ENCODE data around the gene CAST. TPM values are rescaled to one million over a fixed set of nuclear protein-coding genes. Genes with fewer than 3 reads are reported as not detected.
"Not testable (repeated sequence)": the region's sequence is repeated elsewhere in the genome, so short reads cannot be mapped to it uniquely, and the experiment has no call there.

Gene CAST
- total RNA-seq (2014; rRNA removed; shearing (Covaris generic); ENCODE audit: low replicate concordance) = 51.3 and 68.2 TPM in 2 replicates

GRCh38 chr5:96661855-96662724, at the start of gene CAST:
Gene CAST, plus strand, starts transcription at chr5:96662376. Its CDS starts 47 bp downstream, at chr5:96662423.
- Histone ChIP-seq H3K9me3 (ENCODE audit: low read length) (no peaks in the 10 kb centered on the region), H4K20me1 (ENCODE audit: insufficient read depth, low read depth, low read length) (no peaks in the 10 kb centered on the region; the same call in 1 of the 2 replicates), H3K4me2 (ENCODE audit: low read depth, low read length, poor library complexity, severe bottlenecking) (peak within 1 kb of the TSS; percentile 95), H3K9ac (ENCODE audit: low read length) (peak within 1 kb of the TSS; percentile 80), H3K9me2 (replicated peaks; ENCODE audit: insufficient read depth, low read length) (no peaks in the 10 kb centered on the region), H3K79me2 (ENCODE audit: low read length) (peaks cover 43% of the 10 kb centered on the region), H3K27ac (ENCODE audit: low read length) (peak within 1 kb of the TSS; percentile 91), H3K27me3 (ENCODE audit: low read length) (no peaks in the 10 kb centered on the region), H2AFZ (ENCODE audit: low read length) (peak within 1 kb of the TSS; percentile 94), H3K4me1 (ENCODE audit: low read length) (peaks cover 31% of the 10 kb centered on the region), H3K4me3 (ENCODE audit: low read length) (peak within 1 kb of the TSS; percentile 89), H3K36me3 (ENCODE audit: insufficient read depth, low read length) (no peaks in the 10 kb centered on the region)
- DNase-seq = peak; percentile 96

GRCh38 chr5:96614110-96614691, 48.0 kb upstream of the CAST start:
- Histone ChIP-seq H4K20me1 (ENCODE audit: insufficient read depth, low read depth, low read length) (no peaks in the 10 kb centered on the region), H3K4me3 (ENCODE audit: low read length) (no peak overlapping the region), H3K9me3 (ENCODE audit: low read length) (no peaks in the 10 kb centered on the region), H3K9me2 (replicated peaks; ENCODE audit: insufficient read depth, low read length) (no peaks in the 10 kb centered on the region), H3K27me3 (ENCODE audit: low read length) (no peaks in the 10 kb centered on the region), H3K4me2 (ENCODE audit: low read depth, low read length, poor library complexity, severe bottlenecking) (peak overlapping the region; percentile 32), H3K36me3 (ENCODE audit: insufficient read depth, low read length) (no peaks in the 10 kb centered on the region), H3K4me1 (ENCODE audit: low read length) (peaks cover 4% of the 10 kb centered on the region), H3K27ac (ENCODE audit: low read length) (no peak overlapping the region), H2AFZ (ENCODE audit: low read length) (no peak overlapping the region), H3K79me2 (ENCODE audit: low read length) (no peaks in the 10 kb centered on the region), H3K9ac (ENCODE audit: low read length) (no peak overlapping the region)
- DNase-seq = peak; percentile 84

GRCh38 chr5:96615223-96615622, 47.0 kb upstream of the CAST start:
- Histone ChIP-seq H3K4me1 (ENCODE audit: low read length) (peaks cover 4% of the 10 kb centered on the region), H3K9ac (ENCODE audit: low read length) (no peak overlapping the region), H3K79me2 (ENCODE audit: low read length) (no peaks in the 10 kb centered on the region), H3K27ac (ENCODE audit: low read length) (no peak overlapping the region), H3K36me3 (ENCODE audit: insufficient read depth, low read length) (no peaks in the 10 kb centered on the region), H3K4me2 (ENCODE audit: low read depth, low read length, poor library complexity, severe bottlenecking) (no peak overlapping the region), H2AFZ (ENCODE audit: low read length) (no peak overlapping the region), H3K9me2 (replicated peaks; ENCODE audit: insufficient read depth, low read length) (no peaks in the 10 kb centered on the region), H3K9me3 (ENCODE audit: low read length) (no peaks in the 10 kb centered on the region), H3K4me3 (ENCODE audit: low read length) (no peak overlapping the region), H4K20me1 (ENCODE audit: insufficient read depth, low read depth, low read length) (no peaks in the 10 kb centered on the region), H3K27me3 (ENCODE audit: low read length) (0 out of 2 replicates have a peak, but pooled peaks cover under 1% of the 10 kb centered on the region)
- DNase-seq = no peak

- H3K9me2 ChIP-seq (replicated peaks; ENCODE audit: insufficient read depth, low read length) = no peaks in the 10 kb centered on the region
- H3K79me2 ChIP-seq (ENCODE audit: low read length) = no peaks in the 10 kb centered on the region
- no peaks in the 10 kb centered on the region for H3K36me3 ChIP-seq (ENCODE audit: insufficient read depth, low read length)
- no peak overlapping the region for H3K4me3 ChIP-seq (ENCODE audit: low read length)
- no peak overlapping the region for H3K4me2 ChIP-seq (ENCODE audit: low read depth, low read length, poor library complexity, severe bottlenecking)
- no peaks in the 10 kb centered on the region for H4K20me1 ChIP-seq (ENCODE audit: insufficient read depth, low read depth, low read length)
- H3K9me3 ChIP-seq (ENCODE audit: low read length) = no peaks in the 10 kb centered on the region
- H2AFZ ChIP-seq (ENCODE audit: low read length) = no peak overlapping the region
- no peak for DNase-seq
- peaks cover 4% of the 10 kb centered on the region for H3K4me1 ChIP-seq (ENCODE audit: low read length)
- H3K27me3 ChIP-seq (ENCODE audit: low read length) = 0 out of 2 replicates have a peak, but pooled peaks cover 3% of the 10 kb centered on the region
- H3K9ac ChIP-seq (ENCODE audit: low read length) = no peak overlapping the region
- no peak overlapping the region for H3K27ac ChIP-seq (ENCODE audit: low read length)
Measured at GRCh38 chr5:96616801-96617200, 45.4 kb upstream of the CAST start.

- H3K4me2 ChIP-seq (ENCODE audit: low read depth, low read length, poor library complexity, severe bottlenecking); H3K9me2 ChIP-seq (replicated peaks; ENCODE audit: insufficient read depth, low read length); H2AFZ ChIP-seq (ENCODE audit: low read length); H3K27ac ChIP-seq (ENCODE audit: low read length); H4K20me1 ChIP-seq (ENCODE audit: insufficient read depth, low read depth, low read length); H3K4me1 ChIP-seq (ENCODE audit: low read length); DNase-seq; H3K9ac ChIP-seq (ENCODE audit: low read length); H3K4me3 ChIP-seq (ENCODE audit: low read length); H3K79me2 ChIP-seq (ENCODE audit: low read length); H3K36me3 ChIP-seq (ENCODE audit: insufficient read depth, low read length); H3K9me3 ChIP-seq (ENCODE audit: low read length); H3K27me3 ChIP-seq (ENCODE audit: low read length): not testable (repeated sequence)
Measured at GRCh38 chr5:96618311-96619016, 43.7 kb upstream of the CAST start.

- Histone ChIP-seq H3K4me2 (ENCODE audit: low read depth, low read length, poor library complexity, severe bottlenecking) (no peak overlapping the region), H4K20me1 (ENCODE audit: insufficient read depth, low read depth, low read length) (no peaks in the 10 kb centered on the region), H3K36me3 (ENCODE audit: insufficient read depth, low read length) (no peaks in the 10 kb centered on the region), H3K9ac (ENCODE audit: low read length) (no peak overlapping the region), H3K79me2 (ENCODE audit: low read length) (no peaks in the 10 kb centered on the region), H3K4me1 (ENCODE audit: low read length) (no peaks in the 10 kb centered on the region), H3K4me3 (ENCODE audit: low read length) (no peak overlapping the region), H2AFZ (ENCODE audit: low read length) (no peak overlapping the region), H3K9me3 (ENCODE audit: low read length) (no peaks in the 10 kb centered on the region), H3K27me3 (ENCODE audit: low read length) (0 out of 2 replicates have a peak, but pooled peaks cover 3% of the 10 kb centered on the region), H3K27ac (ENCODE audit: low read length) (no peak overlapping the region), H3K9me2 (replicated peaks; ENCODE audit: insufficient read depth, low read length) (no peaks in the 10 kb centered on the region)
- no peak for DNase-seq
Measured at GRCh38 chr5:96619946-96620345, 42.2 kb upstream of the CAST start.

GRCh38 chr5:96624596-96624995, 37.6 kb upstream of the CAST start:
- no peaks in the 10 kb centered on the region for H3K9me2 ChIP-seq (replicated peaks; ENCODE audit: insufficient read depth, low read length)
- H2AFZ ChIP-seq (ENCODE audit: low read length) = no peak overlapping the region
- DNase-seq = no peak
- H3K27me3 ChIP-seq (ENCODE audit: low read length) = 0 out of 2 replicates have a peak, but pooled peaks cover 3% of the 10 kb centered on the region
- no peaks in the 10 kb centered on the region for H4K20me1 ChIP-seq (ENCODE audit: insufficient read depth, low read depth, low read length)
- no peak overlapping the region for H3K4me3 ChIP-seq (ENCODE audit: low read length)
- no peaks in the 10 kb centered on the region for H3K79me2 ChIP-seq (ENCODE audit: low read length)
- no peak overlapping the region for H3K27ac ChIP-seq (ENCODE audit: low read length)
- no peaks in the 10 kb centered on the region for H3K36me3 ChIP-seq (ENCODE audit: insufficient read depth, low read length)
- H3K9ac ChIP-seq (ENCODE audit: low read length) = no peak overlapping the region
- peaks cover 3% of the 10 kb centered on the region for H3K4me1 ChIP-seq (ENCODE audit: low read length)
- H3K4me2 ChIP-seq (ENCODE audit: low read depth, low read length, poor library complexity, severe bottlenecking) = no peak overlapping the region
- no peaks in the 10 kb centered on the region for H3K9me3 ChIP-seq (ENCODE audit: low read length)

- H3K4me2 ChIP-seq (ENCODE audit: low read depth, low read length, poor library complexity, severe bottlenecking) = no peak overlapping the region
- H3K9ac ChIP-seq (ENCODE audit: low read length) = no peak overlapping the region
- H2AFZ ChIP-seq (ENCODE audit: low read length) = no peak overlapping the region
- H3K27me3 ChIP-seq (ENCODE audit: low read length) = 0 out of 2 replicates have a peak, but pooled peaks cover 1% of the 10 kb centered on the region
- no peaks in the 10 kb centered on the region for H4K20me1 ChIP-seq (ENCODE audit: insufficient read depth, low read depth, low read length)
- no peaks in the 10 kb centered on the region for H3K36me3 ChIP-seq (ENCODE audit: insufficient read depth, low read length)
- H3K27ac ChIP-seq (ENCODE audit: low read length) = no peak overlapping the region
- no peak for DNase-seq
- peaks cover 8% of the 10 kb centered on the region for H3K4me1 ChIP-seq (ENCODE audit: low read length)
- H3K9me2 ChIP-seq (replicated peaks; ENCODE audit: insufficient read depth, low read length) = no peaks in the 10 kb centered on the region
- no peak overlapping the region for H3K4me3 ChIP-seq (ENCODE audit: low read length)
- H3K79me2 ChIP-seq (ENCODE audit: low read length) = no peaks in the 10 kb centered on the region
- H3K9me3 ChIP-seq (ENCODE audit: low read length) = no peaks in the 10 kb centered on the region
Measured at GRCh38 chr5:96625365-96625764, 36.8 kb upstream of the CAST start.

Measured in Karpas-422 (cell line).